GM12891 (cell line): ENCODE results near the gene OR7A10.

Source experiments
- POLR2A ChIP-seq: IDR thresholded peaks from 2 replicates; pipeline ENCODE4 v1.6.1; 2011; ENCODE audit warnings: low read depth, low read length, control low read depth
- POLR2AphosphoS5 ChIP-seq: IDR thresholded peaks from 2 replicates; pipeline ENCODE4 v1.6.1; 2011; ENCODE audit warnings: low read depth, low read length, control low read depth
- TAF1 ChIP-seq: IDR thresholded peaks from 2 replicates; pipeline ENCODE4 v1.6.1; 2011; ENCODE audit warnings: low read depth, low read length, control low read depth

GRCh38 chr19:14826006-14826405 lies 22.7 kb downstream of the OR7A10 start:
- TF ChIP-seq POLR2AphosphoS5 (no peak), POLR2A (no peak), TAF1 (no peak)
